Measurements from ENCODE around the gene DIAPH2.

DNA sequence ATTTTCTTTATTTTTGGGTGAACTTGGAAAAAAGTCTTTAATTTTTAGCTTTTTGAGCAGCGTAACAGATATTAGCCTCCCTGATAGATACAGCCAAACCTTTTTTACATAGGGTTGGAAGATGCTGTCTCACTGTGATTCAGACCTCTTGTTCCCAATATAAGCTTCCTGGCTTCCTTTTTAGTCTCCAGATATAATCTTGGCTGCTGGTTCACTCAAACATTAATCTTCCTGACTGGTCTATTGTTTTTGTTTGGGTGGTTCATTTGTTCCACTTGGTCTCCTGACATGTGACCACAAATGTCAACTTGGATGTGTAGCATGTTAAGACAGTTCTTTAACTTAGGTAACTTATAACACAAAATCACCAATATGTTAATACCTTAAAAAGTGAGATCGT, 222.1 kb downstream of the DIAPH2 start:
- TF ChIP-seq EZH2 (IDR thresholded peaks at IDR 0.05; ENCODE audit: low read depth, unreplicated experiment), result no peak
- TF ChIP-seq, protein P1, sequence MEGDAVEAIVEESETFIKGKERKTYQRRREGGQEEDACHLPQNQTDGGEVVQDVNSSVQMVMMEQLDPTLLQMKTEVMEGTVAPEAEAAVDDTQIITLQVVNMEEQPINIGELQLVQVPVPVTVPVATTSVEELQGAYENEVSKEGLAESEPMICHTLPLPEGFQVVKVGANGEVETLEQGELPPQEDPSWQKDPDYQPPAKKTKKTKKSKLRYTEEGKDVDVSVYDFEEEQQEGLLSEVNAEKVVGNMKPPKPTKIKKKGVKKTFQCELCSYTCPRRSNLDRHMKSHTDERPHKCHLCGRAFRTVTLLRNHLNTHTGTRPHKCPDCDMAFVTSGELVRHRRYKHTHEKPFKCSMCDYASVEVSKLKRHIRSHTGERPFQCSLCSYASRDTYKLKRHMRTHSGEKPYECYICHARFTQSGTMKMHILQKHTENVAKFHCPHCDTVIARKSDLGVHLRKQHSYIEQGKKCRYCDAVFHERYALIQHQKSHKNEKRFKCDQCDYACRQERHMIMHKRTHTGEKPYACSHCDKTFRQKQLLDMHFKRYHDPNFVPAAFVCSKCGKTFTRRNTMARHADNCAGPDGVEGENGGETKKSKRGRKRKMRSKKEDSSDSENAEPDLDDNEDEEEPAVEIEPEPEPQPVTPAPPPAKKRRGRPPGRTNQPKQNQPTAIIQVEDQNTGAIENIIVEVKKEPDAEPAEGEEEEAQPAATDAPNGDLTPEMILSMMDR (conservative IDR thresholded peaks at IDR 0.05; ENCODE audit: low read depth in 2 of 2), result no peak
- TF ChIP-seq CREB1 (CRISPR knock-in tag; IDR thresholded peaks at IDR 0.05; ENCODE audit: low read depth), result no peak
- TF ChIP-seq, protein P2, sequence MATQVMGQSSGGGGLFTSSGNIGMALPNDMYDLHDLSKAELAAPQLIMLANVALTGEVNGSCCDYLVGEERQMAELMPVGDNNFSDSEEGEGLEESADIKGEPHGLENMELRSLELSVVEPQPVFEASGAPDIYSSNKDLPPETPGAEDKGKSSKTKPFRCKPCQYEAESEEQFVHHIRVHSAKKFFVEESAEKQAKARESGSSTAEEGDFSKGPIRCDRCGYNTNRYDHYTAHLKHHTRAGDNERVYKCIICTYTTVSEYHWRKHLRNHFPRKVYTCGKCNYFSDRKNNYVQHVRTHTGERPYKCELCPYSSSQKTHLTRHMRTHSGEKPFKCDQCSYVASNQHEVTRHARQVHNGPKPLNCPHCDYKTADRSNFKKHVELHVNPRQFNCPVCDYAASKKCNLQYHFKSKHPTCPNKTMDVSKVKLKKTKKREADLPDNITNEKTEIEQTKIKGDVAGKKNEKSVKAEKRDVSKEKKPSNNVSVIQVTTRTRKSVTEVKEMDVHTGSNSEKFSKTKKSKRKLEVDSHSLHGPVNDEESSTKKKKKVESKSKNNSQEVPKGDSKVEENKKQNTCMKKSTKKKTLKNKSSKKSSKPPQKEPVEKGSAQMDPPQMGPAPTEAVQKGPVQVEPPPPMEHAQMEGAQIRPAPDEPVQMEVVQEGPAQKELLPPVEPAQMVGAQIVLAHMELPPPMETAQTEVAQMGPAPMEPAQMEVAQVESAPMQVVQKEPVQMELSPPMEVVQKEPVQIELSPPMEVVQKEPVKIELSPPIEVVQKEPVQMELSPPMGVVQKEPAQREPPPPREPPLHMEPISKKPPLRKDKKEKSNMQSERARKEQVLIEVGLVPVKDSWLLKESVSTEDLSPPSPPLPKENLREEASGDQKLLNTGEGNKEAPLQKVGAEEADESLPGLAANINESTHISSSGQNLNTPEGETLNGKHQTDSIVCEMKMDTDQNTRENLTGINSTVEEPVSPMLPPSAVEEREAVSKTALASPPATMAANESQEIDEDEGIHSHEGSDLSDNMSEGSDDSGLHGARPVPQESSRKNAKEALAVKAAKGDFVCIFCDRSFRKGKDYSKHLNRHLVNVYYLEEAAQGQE (IDR thresholded peaks at IDR 0.05; ENCODE audit: unreplicated experiment), result no peak
- no peak for TF ChIP-seq POLR2AphosphoS5 (IDR thresholded peaks at IDR 0.05; ENCODE audit: low read depth)
- no peak for TF ChIP-seq EZH2phosphoT487 (IDR thresholded peaks at IDR 0.05; ENCODE audit: unreplicated experiment)
- no peak for TF ChIP-seq NANOG (IDR thresholded peaks at IDR 0.05; ENCODE audit: borderline replicate concordance)
- no peak for TF ChIP-seq JUNB (IDR thresholded peaks at IDR 0.05; ENCODE audit: unreplicated experiment)
- no peak for TF ChIP-seq ZNF331 (CRISPR knock-in tag; IDR thresholded peaks at IDR 0.05; ENCODE audit: low read depth)

All from GM23338 (cell line).